Hepatocyte (in vitro differentiated cells): ENCODE data around the gene ANAPC15. TPM values are rescaled to one million over a fixed set of nuclear protein-coding genes. Genes with fewer than 3 reads are reported as not detected.

ENCODE experiments used
- DNase-seq: peaks from one replicate; pipeline ENCODE4 v3.0.0-alpha.2; 2016; ENCODE audit warnings: low spot score
- H2AFZ ChIP-seq: fragments of 200-600 bp; sonication (generic); 2 replicates; pipeline ENCODE4 v1.6.0; 2016; ENCODE audit warnings: antibody characterized with exemption, mild to moderate bottlenecking
- H3K27ac ChIP-seq: fragments of 200-600 bp; sonication (generic); 2 replicates; pipeline ENCODE4 v1.5.1; 2016; ENCODE audit warnings: mild to moderate bottlenecking
- H3K27me3 ChIP-seq: fragments of 200-600 bp; sonication (generic); 2 replicates; pipeline ENCODE4 v1.6.1; 2016
- H3K36me3 ChIP-seq: fragments of 200-600 bp; sonication (generic); replicated peaks from 2 replicates; pipeline ENCODE4 v1.5.1; 2016; ENCODE audit warnings: low read depth; ENCODE audit not compliant: insufficient read depth
- H3K4me1 ChIP-seq: fragments of 200-600 bp; sonication (generic); 2 replicates; pipeline ENCODE4 v1.5.1; 2016; ENCODE audit warnings: mild to moderate bottlenecking, moderate library complexity; ENCODE audit not compliant: insufficient read depth
- H3K4me2 ChIP-seq: fragments of 200-600 bp; sonication (generic); 2 replicates; pipeline ENCODE4 v1.6.0; 2016
- H3K4me3 ChIP-seq: fragments of 200-600 bp; sonication (generic); 2 replicates; pipeline ENCODE4 v1.5.1; 2016; ENCODE audit warnings: mild to moderate bottlenecking
- H3K79me2 ChIP-seq: fragments of 200-600 bp; sonication (generic); 2 replicates; pipeline ENCODE4 v1.6.0; 2017; ENCODE audit warnings: mild to moderate bottlenecking
- H3K9me2 ChIP-seq: fragments of 200-600 bp; sonication (generic); replicated peaks from 2 replicates; pipeline ENCODE4 v1.6.0; 2017; ENCODE audit warnings: mild to moderate bottlenecking; ENCODE audit not compliant: insufficient read depth
- H3K9me3 ChIP-seq: fragments of 200-600 bp; sonication (generic); 2 replicates; pipeline ENCODE4 v1.5.1; 2016; ENCODE audit warnings: low read depth, mild to moderate bottlenecking
- H4K20me1 ChIP-seq: fragments of 200-600 bp; sonication (generic); 2 replicates; pipeline ENCODE4 v1.6.0; 2016; ENCODE audit warnings: mild to moderate bottlenecking; ENCODE audit not compliant: insufficient read depth, poor library complexity, severe bottlenecking
- CTCF ChIP-seq: fragments of 200-600 bp; sonication (generic); IDR thresholded peaks from 2 replicates; pipeline ENCODE4 v1.5.1; 2016; ENCODE audit warnings: antibody characterized with exemption, mild to moderate bottlenecking; ENCODE audit not compliant: poor library complexity
- EZH2 ChIP-seq: fragments of 200-600 bp; sonication (generic); IDR thresholded peaks from 2 replicates; pipeline ENCODE4 v1.6.1; 2016; ENCODE audit warnings: antibody characterized with exemption, mild to moderate bottlenecking, borderline replicate concordance
- EZH2phosphoT487 ChIP-seq: fragments of 200-600 bp; sonication (generic); IDR thresholded peaks from one replicate; pipeline ENCODE4 v1.6.1; 2018; ENCODE audit warnings: antibody characterized with exemption, mild to moderate bottlenecking, low read depth, moderate library complexity; ENCODE audit not compliant: unreplicated experiment, severe bottlenecking
- WGBS: methylation state at CpG from one replicate; pipeline ENCODE4 v1.1.6; 2016; ENCODE audit warnings: low lambda C conversion rate; ENCODE audit errors: missing lambda C conversion rate; 5-methylcytosine and 5-hydroxymethylcytosine counted together
- polyA plus RNA-seq: library from polyadenylated mRNA; unstranded; fragments of >200 nt; fragmentation: Nextera tagmentation; extraction: Ambion mirVana; gene quantifications from 2 replicates; pipeline ENCODE4 v1.2.1, GENCODE V29; 2016
- total RNA-seq: library from RNA; depleted of rRNA; stranded (reverse); fragments of >200 nt; gene quantifications from 2 replicates; pipeline ENCODE4 v1.2.3, GENCODE V29; 2014

The ANAPC15 gene
- total and polyA plus RNA-seq, 2 experiments from 2014 or later, result 17.6 to 42.5 TPM

- WGBS, result 95% methylated on average over 6 of the region's 6 CpGs
- peaks cover 4% of the 10 kb centered on the region for H3K4me1 ChIP-seq
- no peak overlapping the region for H3K4me2 ChIP-seq
- no peak overlapping the region for H3K4me3 ChIP-seq
- H3K9me3 ChIP-seq, result no peaks in the 10 kb centered on the region
- no peaks in the 10 kb centered on the region for H3K36me3 ChIP-seq
- H3K9me2 ChIP-seq, result no peaks in the 10 kb centered on the region
- no peaks in the 10 kb centered on the region for H4K20me1 ChIP-seq
- H3K79me2 ChIP-seq, result no peaks in the 10 kb centered on the region
- H3K27me3 ChIP-seq, result no peaks in the 10 kb centered on the region
- H2AFZ ChIP-seq, result no peak overlapping the region
- H3K27ac ChIP-seq, result no peak overlapping the region
- no peak for DNase-seq
- TF ChIP-seq EZH2 (no peak), CTCF (no peak), EZH2phosphoT487 (no peak)
These were observed 11.6 kb upstream of the ANAPC15 start for GRCh38 chr11:72124046-72124445.

GRCh38 chr11:72123117-72123653 is 10.7 kb upstream of the ANAPC15 start:
- Histone ChIP-seq H4K20me1 (no peaks in the 10 kb centered on the region), H3K36me3 (no peaks in the 10 kb centered on the region), H3K4me3 (no peak overlapping the region), H3K27me3 (no peaks in the 10 kb centered on the region), H3K9me3 (no peaks in the 10 kb centered on the region), H3K79me2 (no peaks in the 10 kb centered on the region), H3K9me2 (no peaks in the 10 kb centered on the region), H2AFZ (no peak overlapping the region), H3K4me1 (peaks cover 4% of the 10 kb centered on the region), H3K27ac (no peak overlapping the region), H3K4me2 (no peak overlapping the region)
- TF ChIP-seq CTCF (no peak), EZH2phosphoT487 (no peak), EZH2 (no peak)
- WGBS, result 82% methylated on average over 3 of the region's 3 CpGs
- DNase-seq, result no peak

- TF ChIP-seq CTCF (no peak), EZH2 (no peak), EZH2phosphoT487 (no peak)
- no peaks in the 10 kb centered on the region for H3K79me2 ChIP-seq
- peaks cover 4% of the 10 kb centered on the region for H3K4me1 ChIP-seq
- no peak overlapping the region for H3K4me3 ChIP-seq
- H3K9me3 ChIP-seq, result no peaks in the 10 kb centered on the region
- no peaks in the 10 kb centered on the region for H3K9me2 ChIP-seq
- no peaks in the 10 kb centered on the region for H4K20me1 ChIP-seq
- H3K27me3 ChIP-seq, result no peaks in the 10 kb centered on the region
- no peak overlapping the region for H3K27ac ChIP-seq
- H3K36me3 ChIP-seq, result no peaks in the 10 kb centered on the region
- no peak overlapping the region for H2AFZ ChIP-seq
- no peak for DNase-seq
- 89% methylated on average over 1 of the region's 1 CpG for WGBS
- no peak overlapping the region for H3K4me2 ChIP-seq
These were observed 10.1 kb upstream of the ANAPC15 start for GRCh38 chr11:72122607-72123006.
